Measurements from ENCODE around the gene FPGS.

DNA sequence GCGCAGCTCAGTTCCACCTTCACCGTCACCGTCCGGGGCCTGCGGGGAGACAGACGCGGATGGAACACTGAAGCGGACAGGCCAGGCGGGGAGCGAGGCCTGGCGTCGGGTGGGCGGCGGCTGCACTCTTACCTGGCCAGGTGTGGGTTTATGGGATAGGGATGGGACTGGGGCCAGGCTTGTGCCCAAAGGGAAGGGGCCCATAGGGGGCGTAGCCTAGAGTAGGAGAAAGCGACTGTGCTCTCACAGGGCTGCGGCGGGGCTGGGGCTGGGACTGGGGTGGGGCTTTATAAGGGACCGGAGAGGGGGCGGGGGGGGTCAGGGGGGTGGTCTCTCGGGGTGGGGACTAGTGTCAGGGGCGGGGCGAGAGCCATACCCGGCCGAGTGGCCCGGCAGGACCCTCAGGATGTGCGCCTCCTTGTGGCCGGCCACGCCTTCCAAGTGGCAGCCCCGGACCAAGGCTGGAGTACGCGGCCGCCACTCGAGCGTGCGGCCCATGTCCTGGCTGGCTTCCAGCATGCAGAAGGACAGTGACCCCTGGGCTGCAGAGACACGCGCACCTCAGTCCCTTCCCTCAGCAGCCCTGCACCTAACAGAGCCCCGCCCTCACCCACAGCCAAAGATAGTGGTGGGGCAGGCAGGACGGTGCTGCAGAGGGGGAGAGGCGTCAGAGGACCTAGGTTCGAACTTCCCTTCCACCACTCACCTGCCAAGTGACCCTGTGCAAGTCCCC lies 22.8 kb downstream of the FPGS start:
- TF ChIP-seq, protein P1, sequence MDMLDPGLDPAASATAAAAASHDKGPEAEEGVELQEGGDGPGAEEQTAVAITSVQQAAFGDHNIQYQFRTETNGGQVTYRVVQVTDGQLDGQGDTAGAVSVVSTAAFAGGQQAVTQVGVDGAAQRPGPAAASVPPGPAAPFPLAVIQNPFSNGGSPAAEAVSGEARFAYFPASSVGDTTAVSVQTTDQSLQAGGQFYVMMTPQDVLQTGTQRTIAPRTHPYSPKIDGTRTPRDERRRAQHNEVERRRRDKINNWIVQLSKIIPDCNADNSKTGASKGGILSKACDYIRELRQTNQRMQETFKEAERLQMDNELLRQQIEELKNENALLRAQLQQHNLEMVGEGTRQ (IDR thresholded peaks at IDR 0.05), result no peak
- TF ChIP-seq TP53 (CRISPR knock-in tag; IDR thresholded peaks at IDR 0.05) (no peak), POLR2A (IDR thresholded peaks at IDR 0.05; ENCODE audit: low read length) (no peak)

Measured in A549 (cell line).